NCI-H146 (cell line): ENCODE results near the gene FAM43A.

ENCODE experiments used
- DNase-seq: peaks from one replicate; lab custom pipeline; 2025; lab: John Stamatoyannopoulos, UW

The FAM43A gene

DNA sequence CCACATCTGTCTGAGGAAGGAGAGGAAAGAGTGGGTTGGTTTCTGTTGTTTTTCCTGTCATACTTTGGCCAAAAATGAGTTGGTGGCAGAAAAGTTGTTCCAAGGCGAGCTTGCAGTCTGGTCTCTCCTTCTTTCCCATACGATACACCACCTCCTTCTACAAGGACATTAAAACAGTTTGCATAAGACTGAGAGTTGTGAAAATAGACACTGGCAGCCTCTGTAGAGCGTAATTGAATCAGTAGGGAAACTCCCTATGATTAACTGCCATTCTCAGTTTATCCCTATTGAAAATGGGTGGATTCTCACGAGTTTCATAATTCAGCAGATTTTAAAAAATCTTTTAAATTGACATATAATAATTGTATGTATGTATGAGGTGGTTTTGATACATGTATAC, 10.0 kb upstream of the FAM43A start:
- DNase-seq = no peak

DNA sequence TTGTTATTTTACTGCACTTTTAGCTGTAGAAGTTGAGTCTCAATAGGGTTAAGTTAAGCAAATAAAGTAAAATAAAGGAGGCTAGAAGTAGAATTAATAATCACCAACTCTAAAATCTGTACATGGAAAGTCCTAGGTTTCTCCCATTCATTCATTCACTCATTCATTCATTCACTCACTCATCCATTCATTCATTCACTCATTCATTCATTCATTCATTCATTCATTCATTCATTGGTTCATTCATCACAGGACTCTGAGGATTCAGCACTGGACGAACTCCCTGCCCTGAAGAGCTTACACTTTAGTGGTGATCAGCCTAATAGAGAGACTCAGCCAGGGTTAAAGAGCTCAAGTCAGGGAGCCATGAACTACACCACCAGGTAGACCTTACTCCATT, 9.2 kb upstream of the FAM43A start:
- DNase-seq = no peak

DNA sequence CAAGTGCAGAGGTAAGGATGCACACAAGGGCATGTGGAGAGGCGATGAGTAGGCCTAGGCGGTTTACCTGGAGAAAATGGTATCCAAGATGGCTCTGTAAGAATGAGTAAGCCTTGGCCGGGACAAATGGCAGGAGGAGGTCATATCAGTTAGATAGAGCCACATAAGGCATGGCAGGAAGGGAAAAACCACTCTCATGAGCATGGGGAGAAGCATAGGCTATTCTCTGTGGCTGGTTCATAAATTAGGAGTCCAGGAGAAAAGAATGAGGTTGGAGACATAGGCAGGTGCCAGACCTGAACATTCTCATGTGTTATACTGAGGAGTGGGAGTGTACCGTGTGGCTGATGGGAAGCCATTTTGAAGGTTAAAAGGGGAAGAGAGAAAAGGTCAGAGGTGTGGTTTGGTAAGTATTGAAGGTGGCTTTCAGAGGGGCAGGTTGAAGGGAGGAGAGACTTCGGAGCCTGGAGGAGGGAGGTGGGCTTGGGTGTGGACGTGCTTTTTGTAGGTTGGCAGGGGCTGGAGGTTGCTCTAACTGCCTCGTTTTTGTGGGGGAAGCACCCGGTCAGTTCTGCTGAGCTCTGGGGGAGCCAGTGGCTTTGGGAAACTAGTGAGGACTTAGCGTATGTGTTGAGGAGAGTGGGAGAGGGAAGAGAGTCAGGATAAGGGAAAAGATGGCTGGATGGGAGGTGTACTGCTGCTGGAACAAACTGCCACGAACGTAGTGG, 4.6 kb upstream of the FAM43A start:
- DNase-seq = no peak

DNA sequence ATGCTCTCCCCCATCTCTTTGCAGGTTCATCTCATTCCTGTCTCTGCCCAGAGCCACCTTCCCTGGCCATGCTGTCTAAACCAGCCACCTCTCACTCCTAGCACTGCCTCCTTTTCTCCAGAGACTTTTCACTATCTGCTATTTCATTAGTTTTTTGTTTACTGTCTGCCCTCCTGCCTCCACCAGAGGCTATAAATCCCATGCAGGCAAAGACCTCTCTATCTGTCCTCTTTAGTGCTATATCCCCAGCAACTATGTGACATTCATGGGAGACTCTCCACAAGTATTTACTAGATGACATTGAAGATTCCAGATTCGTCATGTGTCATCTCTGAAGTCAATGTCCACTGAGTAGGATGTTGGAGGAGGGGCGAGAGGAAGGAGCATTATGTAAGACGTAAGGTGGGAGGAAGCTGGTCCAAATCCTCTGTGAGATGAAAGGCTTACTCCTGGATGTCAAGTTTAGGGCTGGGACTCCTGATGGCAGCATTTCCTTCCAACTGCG, 3.4 kb upstream of the FAM43A start:
- DNase-seq = no peak

DNA sequence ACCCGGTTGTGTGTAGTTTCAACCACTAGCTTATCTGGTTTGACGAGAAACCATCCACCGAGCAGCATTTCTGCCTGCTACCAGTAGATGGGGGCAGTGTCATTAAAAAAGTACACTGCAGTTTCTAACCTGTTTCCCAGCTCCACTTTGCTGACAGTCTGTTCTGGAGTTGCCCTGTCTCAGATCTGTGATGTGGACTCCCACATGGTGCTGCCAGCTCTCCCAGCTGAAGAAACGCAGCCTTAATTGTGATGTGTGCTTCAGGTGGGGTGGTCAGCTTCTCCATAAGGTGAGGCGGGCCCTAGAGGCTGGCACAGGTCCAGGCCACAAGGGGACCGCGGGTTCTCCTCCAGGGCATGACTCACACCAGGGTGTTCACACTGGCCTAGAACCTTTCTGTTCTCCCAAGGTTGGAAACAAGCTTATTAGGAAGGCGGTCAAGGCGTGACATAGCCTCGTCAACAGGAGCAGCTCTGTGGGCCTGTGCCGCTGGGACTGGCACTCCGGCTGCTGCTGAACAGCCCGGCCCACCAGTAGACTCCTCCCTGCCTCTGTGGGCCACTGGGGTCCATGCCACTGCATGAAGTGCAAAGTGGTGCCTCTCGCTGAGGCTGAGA, 2.9 kb upstream of the FAM43A start:
- peak; percentile 90 for DNase-seq

DNA sequence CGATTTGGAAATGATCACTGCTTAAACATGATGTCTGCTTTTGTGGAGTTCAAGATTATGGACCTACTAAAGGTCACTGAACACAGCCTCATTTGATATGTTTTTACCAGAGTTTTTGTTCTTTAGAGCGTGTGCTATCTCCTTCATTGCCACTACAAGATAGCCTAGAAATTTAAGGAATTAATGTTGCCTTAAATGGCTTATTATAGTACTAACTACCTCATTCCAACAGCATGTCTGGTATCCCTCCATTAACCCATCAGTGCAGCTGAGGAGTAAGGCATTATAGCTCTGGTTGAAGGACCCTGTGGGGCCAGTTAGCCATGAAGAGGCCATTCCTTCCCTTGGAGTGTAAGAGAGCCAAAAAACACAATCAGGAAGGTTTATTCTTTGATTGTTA, 2.3 kb upstream of the FAM43A start:
- no peak for DNase-seq

DNA sequence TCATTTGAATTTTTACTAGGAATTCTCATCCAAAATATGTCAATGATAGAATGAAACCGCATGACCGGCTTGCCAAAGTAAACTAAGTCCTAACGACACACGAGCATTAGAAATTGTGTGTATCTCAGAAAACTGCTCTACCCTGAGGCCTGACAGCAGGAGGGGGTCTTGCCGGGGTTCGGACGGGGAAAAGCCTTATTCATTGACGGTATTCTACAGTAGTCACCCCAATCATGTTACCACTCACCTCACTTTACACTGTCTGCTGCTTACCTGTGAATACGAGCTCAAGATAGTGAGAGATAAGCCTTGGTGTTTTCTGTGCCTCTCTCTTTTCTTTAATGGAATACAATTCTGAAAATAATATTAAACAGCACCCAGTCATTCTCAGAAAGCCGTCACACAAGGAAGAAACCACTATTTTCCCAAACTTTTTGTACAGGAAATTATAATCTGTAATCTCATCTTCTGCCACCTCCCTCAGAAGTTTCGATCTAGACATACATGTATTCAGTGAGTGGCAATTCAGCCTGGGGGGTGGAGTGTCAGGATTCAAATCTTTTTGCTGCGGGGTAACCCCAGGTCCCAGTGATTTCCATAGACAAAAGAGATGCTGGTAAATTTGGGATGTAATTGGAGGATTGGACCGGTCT, 492 bp upstream of the FAM43A start:
- no peak for DNase-seq

DNA sequence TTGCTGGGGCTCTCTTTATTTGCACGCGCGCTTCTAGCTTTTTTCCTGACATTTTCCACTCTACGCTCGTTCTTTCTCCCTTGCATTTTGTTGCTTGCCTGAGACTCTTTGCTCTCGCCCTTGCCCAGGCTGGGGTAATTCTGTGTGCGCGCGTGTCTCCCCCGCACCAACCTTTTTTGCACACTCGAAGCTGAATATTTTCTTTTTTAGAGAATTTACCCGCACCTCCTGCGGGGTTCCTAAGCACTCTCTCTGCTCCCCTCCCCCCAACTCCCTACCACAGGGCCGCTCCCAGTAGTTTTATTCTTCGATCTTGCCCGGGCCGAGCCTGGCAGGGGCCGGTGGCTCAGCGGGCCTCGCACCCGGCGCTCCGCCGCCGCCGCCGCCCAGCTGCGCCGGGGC, 732 bp downstream of the FAM43A start:
- no peak for DNase-seq

DNA sequence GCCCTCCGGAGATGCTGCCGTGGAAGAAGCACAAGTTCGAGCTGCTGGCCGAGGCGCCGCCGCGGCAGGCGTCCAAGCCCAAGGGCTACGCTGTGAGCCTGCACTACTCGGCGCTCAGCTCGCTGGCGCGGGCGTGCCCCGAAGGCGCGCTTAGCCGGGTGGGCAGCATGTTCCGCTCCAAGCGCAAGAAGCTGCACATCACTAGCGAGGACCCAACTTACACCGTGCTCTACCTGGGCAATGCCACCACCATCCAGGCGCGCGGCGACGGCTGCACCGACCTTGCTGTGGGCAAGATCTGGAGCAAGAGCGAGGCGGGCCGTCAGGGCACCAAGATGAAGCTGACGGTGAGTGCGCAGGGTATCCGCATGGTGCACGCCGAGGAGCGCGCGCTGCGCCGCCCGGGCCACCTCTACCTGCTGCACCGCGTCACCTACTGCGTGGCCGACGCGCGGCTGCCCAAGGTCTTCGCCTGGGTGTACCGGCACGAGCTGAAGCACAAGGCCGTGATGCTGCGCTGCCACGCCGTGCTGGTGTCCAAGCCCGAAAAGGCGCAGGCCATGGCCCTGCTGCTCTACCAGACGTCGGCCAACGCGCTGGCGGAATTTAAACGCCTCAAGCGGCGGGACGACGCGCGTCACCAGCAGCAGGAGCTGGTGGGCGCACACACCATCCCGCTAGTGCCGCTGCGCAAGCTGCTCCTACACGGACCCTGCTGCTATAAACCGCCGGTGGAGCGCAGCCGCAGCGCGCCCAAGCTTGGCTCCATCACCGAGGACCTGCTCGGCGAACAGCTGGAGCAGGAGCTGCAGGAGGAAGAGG, 1.3 kb downstream of the FAM43A start:
- no peak for DNase-seq

DNA sequence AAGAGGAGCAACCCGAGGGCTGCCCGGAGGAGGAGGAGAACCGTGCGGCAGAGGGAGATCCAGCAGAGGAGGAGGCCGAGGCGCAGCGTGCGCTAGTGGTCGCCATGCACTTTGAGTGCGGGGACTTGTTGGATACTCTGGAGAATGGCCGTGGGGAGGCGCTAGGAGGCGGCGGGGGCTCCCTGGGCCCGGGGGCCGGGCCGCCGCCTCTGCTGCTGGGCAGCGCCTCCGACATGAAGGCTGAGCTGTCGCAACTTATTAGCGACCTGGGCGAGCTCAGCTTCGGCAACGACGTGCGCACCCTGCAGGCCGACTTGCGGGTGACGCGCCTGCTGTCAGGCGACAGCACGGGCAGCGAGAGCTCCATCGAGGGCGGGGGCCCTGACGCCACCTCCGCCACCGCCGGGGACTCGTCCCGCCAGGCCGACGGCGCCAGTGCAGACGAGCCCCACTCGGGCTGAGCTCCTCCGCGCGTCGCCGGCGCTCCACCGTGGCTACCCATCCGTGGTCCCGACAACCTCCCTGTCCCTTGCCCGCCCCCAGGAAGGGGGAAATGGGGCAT, 2.0 kb downstream of the FAM43A start:
- DNase-seq = no peak

DNA sequence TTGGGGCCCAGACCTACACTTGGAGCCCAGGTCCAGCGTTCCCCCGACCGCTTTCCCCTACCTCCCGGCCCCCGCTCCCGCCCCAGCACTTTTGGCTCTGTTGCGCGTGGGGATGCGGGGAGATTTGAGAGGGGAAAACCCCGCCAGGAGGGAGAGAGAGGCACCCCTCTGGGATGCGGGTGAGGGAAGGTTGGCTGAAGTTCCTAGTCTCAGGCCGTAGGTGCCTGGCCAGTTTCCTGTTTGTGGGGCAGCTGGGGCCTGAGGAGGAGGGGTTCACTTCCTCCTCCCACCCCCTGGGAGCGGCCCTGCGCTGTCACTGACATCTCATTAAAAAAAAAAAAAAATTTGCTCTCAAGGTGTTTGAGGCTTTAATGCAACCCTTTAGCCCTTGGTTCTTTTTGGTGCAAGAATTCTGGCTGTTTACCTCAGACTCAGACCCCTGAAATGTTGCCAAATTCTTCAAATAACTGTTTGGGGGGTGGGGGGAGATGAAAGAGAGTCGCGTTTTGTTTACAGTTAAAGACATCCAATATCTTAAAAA, 2.6 kb downstream of the FAM43A start:
- no peak for DNase-seq

DNA sequence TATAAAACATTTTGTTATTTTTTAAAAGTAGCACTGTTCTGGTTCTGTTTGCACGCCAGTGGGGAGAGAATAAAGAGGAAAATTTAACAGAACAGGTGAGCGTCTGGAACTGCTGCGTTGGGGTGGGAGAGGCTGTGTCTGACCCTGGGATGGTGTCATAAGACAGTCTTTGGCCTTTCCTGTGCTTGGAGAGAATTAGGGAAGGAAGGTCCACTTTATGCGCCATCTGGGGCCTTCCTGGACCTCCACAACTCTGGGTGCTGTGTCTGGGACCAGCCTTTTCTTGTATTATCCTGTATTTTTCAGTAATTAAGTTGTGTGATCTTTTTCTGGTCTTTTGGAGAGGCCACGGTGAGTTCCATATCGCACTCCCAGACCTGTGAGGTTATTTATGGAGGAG, 3.3 kb downstream of the FAM43A start:
- no peak for DNase-seq

DNA sequence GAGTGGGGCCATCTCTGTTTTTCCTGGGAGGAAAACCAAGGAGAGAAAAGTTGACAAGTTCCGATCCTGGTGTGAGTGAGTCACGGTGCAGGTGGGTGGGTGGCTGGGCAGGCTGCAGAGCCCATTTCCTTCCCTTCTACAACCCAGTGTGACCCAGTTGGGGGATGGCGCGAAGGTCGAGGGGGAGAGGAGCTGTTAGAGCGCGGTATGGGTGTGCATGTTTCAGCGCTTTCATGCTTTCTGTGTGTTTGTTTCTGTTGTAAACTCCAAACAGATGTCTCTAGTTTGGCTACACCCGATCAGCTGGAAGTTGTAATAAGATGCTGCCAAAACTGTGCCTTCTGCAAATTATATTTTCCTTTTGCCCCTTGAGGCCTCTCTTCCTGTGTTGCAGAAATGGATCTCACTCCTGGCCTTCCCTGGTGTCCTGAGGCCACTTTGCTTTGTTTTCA, 3.8 kb downstream of the FAM43A start:
- DNase-seq = no peak

DNA sequence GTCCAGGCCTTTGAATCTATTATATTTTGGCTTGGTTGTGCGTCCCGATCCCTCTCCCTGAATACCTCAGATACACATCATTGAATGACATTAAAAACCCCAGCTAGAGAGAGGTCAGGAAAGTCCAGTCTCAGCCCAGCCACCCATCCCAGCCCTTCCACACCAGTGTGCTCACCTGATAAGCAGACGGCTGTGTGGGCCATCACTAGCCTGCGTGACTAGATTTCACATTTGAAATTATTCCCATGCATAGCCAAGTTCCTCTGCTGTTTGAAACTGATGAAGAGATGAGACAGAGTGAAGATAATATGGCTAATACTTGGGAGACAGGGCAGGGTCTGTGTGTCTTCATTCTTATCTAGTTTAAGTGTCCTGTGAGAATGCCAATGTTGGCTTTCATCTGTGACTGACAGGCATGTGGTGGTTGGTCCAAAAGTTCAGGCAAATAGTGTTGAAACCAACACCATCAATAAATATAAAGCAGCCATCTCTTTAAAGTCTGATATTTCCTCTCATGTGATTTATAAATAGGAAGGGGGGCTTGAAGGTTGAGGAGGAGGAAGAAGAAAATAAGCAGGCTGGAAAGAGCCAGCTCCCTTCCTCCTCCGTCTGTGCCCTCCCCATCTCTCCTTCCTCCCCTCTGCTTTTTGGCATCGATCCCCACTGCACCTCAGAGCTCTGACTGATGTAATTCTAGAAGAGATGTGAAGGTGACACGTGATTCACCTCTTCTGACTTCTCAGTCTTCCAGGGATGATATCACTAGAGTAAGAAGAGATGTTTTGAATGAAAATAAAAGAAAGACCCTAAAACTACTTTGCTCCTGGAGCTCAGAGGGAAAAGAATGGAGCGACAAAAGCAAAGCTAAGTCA, 5.1 kb downstream of the FAM43A start:
- DNase-seq = no peak

DNA sequence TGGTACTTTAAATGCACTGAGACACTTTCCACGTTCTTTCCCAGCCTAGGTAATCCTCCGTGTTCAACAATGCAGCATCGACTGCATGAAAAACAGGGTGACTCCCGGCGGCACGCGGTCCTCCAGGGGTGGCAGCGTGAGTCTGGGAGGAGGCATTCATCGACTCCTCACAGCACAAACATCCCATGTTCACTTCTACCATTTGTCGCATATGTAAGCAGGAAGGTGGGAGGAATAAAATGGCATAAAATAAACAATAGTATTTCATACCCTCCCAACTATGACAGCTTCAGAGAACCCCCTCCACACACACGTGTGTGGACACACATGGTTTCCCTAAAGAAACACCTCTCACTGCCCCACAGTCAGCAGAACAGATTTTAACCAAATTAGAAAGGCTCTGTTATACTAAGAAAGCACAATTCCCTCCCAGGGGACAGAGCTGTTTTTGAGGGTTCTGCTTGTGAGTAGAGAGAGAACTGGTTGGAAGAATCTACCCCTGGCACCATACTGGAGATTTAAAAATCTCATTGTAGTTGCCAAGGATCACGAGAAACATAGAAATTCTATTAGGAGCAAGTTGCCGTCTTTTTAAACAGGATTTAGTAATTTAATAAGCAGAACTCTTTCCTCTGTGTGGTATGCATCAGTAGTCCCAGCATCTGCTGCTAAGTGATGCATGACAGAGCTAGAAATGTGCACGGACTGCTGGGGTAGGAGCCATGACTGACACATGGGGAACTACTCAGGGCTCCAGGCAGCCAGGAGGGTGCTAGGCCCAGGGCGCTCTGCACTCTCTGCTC, 6.0 kb downstream of the FAM43A start:
- no peak for DNase-seq

DNA sequence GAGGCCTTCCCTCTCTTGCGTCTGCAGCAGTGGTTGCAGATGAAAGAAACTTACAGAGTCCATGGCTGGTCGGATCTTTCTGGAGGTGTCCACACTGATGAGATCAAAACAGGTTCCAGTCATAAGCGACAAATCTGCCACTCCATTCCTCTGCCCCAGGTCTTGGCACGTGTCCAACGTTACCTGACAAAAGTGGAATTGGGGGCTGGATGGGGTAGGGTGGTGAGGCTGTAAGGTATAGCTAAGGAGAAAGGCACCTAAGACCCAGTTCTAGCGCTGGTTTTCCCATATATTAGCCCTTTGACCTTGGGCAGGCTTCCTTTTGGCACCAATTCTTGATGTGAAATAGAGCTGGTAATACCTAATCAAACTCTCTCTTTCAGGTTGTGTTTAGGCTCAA, 11.0 kb downstream of the FAM43A start:
- DNase-seq = no peak

DNA sequence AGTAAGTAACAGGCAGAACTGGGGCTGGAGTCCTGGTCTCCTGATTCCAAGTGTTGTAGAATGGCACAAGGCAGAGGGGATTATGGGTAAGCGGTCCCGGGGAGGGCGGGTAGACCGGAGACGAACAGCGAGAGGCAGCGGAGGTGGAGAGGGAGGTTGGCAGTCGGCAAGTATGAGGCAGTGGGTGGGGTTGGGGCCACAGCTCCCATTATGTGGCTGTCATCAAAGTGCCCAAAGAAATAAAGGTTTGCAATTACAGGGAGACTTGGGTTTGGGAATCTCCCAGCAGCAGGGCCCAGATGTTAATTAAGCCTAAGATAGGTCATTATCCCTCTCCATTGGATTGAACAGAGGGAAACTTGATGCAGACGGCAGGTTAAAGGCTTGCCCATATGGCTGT, 16.9 kb downstream of the FAM43A start:
- DNase-seq = no peak

DNA sequence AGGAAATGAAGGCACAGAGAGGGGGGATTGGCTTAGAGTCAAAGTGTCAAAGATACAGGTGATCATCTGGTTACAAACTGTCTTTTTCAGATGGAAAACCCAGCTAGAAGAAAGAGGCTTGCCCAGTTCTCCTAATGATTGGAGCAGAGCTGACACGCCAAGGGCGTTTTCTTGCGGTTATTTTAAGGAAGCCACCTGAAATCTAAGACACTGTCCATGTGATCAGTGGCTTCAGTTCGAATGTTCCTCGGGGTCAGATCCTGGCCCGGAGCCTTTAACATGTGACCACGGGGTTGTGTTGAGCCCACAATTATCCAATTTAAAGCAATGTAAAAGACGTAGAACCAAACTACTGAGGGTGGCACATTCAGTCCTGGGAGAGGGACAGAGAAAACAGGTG, 19.5 kb downstream of the FAM43A start:
- DNase-seq = no peak

DNA sequence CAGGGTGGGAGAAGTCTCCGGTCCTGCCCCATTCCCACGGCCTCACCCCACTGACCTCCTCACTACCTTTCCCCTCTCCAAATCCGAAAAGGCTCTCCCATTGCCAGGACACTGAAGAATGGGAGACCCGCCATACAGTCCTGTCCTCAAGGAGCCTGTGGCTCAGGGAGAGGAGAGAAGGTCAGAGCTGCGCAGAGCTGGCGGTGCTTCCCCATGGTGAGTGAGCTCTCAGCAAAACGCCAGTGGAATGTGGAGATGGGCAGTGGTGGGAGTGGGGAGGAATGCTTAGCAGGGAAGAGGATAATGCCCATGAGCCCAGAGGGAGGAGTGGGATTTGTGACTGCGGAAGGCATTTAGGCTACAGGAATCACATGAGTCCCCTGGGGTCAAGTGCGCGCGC, 20.1 kb downstream of the FAM43A start:
- DNase-seq = no peak

DNA sequence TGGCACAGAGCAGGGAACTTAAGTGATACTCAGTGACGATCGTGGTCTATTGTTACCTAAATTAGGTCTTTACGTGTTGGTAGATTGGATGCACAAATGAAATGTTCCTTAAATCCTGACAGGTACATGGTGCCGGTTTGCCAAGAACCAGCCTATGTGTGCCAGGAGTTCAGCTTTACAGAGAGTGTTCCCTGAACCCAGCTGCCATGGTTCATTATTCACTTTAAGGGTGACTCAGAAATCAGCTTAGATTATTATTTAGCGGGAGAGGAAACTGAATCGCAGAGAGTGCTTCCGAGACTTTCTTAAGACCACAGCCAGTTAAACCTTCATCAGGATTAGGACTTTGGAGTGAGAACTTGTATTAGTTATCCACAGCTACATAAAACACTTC, 21.5 kb downstream of the FAM43A start:
- no peak for DNase-seq
